Tibial nerve (tissue), 4 donors: ENCODE data around the gene CCR5.

Source experiments
- CTCF ChIP-seq, 5 experiments: fragments of 200-600 bp in 3 of 5; fragments of 450-650 bp in 2 of 5; sonication (generic) in 3 of 5; IDR thresholded peaks; one replicate each; pipeline ENCODE4 v1.5.1; 2016 to 2019; ENCODE audit warnings: antibody characterized with exemption in 5 of 5, mild to moderate bottlenecking in 3 of 5, moderate library complexity in 2 of 5
- EP300 ChIP-seq, 2 donors: sonication (generic); formaldehyde crosslinking; IDR thresholded peaks; one replicate each; pipeline ENCODE4 v1.6.1; 2017; ENCODE audit warnings: antibody characterized with exemption in 2 of 2, mild to moderate bottlenecking in 1 of 2
- POLR2A ChIP-seq, 2 donors: fragments of 450-650 bp; IDR thresholded peaks; one replicate each; pipeline ENCODE4 v1.6.1; 2017; ENCODE audit warnings: antibody characterized with exemption in 2 of 2, mild to moderate bottlenecking in 2 of 2, moderate library complexity in 2 of 2

GRCh38 chr3:46417841-46418611 is 47.3 kb downstream of the CCR5 start:
- TF ChIP-seq CTCF (IDR thresholded peaks at IDR 0.05) (no peak), POLR2A (IDR thresholded peaks at IDR 0.05) (no peak), EP300 (IDR thresholded peaks at IDR 0.05) (no peak)
